Esophagus mucosa (tissue), 1 donor: ENCODE results near the gene SLC25A30. TPM values are rescaled to one million over a fixed set of nuclear protein-coding genes. Genes with fewer than 3 reads are reported as not detected.
A peak's percentile ranks its signal among the peaks of the same experiment; 100 is the strongest.
"Not testable (repeated sequence)": the region's sequence is repeated elsewhere in the genome, so short reads cannot be mapped to it uniquely, and the experiment has no call there.

Source experiments
- ATAC-seq: fragments of 200-7000 bp; cut with Tn5 transposase; one replicate; pipeline ENCODE4 v1.9.1; 2020
- total RNA-seq: library from RNA; stranded (reverse); gene quantifications from one replicate; pipeline ENCODE4 v1.2.4, GENCODE V29; 2023
- donor health status: DM: yes; HTN: yes; CAD: no.

SLC25A30 gene
- total RNA-seq, 1 donor from 2014 or later = 7.3 TPM

- not testable (repeated sequence) for ATAC-seq
Measured at GRCh38 chr13:45426056-45426841, 8.1 kb upstream of the SLC25A30 start.

GRCh38 chr13:45422731-45423292 lies 4.6 kb upstream of the SLC25A30 start:
- ATAC-seq = no peak

DNA sequence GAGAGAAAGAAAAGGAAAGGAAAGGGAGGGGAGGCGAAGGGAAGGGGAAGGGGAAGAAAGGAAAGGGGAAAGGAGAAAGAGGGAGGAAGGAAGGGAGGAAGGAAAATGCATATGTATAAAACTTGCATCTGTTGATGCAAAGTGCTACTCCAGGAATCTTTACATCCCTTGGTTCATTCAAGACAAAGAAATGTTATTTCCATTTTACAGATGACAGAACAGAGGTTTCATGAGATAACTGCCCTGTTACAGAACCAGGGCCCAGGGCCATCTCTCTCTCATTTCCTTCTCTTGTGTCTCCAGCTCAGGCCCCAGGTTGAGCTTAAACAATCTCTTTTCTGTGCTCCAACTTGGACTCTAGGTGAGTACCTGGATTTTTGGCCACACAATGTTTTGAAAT lies 1.8 kb upstream of the SLC25A30 start:
- ATAC-seq = no peak

- ATAC-seq = not testable (repeated sequence)
Measured at GRCh38 chr13:45419389-45419788, 1.2 kb upstream of the SLC25A30 start.

DNA sequence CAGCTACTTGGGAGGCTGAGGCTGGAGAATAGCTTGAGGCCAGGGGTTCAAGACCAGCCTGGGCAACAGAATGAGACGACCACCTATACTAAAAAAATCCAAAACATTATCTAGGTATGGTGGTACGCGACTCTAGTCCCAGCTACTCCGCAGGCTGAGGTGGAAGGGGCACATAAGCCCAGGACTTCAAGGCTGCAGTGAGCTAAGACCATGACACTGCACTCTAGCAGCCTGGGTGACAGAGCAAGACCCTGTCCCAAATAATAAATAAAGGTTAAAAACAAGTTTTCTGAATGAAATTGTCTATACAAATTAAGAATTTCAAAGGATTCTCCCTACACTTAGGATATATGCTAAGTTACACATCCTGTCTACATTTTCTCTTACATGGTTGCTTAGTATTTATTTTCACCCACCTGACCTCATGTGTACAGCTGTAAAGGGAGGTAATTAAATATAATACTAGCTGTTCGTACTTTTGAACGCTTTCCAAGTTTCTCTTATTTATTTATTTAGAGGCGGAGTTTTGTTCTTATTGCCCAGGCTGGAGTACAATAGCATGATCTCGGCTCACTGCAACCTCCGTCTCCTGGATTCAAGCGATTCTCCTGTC lies 1.6 kb downstream of the SLC25A30 start:
- no peak for ATAC-seq

DNA sequence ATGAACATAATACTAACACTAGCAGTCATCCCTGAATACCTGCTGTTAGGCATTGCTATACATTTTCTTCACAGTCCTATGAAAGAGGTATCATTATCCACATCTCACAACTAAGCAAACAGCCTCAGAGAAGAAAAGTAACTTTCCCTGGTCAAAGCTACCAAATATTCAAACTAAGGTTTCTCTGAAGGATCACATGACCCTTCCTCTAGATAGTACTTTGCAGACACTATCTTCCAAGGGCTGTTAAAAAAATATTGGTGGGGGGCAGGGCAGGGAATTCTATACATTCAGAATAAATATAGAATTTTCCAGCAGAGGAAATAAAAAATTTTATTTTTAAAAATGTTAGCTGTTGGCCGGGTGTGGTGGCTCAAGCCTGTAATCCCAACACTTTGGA lies 3.1 kb downstream of the SLC25A30 start:
- no peak for ATAC-seq

GRCh38 chr13:45413826-45414307 lies 4.3 kb downstream of the SLC25A30 start:
- no peak for ATAC-seq

DNA sequence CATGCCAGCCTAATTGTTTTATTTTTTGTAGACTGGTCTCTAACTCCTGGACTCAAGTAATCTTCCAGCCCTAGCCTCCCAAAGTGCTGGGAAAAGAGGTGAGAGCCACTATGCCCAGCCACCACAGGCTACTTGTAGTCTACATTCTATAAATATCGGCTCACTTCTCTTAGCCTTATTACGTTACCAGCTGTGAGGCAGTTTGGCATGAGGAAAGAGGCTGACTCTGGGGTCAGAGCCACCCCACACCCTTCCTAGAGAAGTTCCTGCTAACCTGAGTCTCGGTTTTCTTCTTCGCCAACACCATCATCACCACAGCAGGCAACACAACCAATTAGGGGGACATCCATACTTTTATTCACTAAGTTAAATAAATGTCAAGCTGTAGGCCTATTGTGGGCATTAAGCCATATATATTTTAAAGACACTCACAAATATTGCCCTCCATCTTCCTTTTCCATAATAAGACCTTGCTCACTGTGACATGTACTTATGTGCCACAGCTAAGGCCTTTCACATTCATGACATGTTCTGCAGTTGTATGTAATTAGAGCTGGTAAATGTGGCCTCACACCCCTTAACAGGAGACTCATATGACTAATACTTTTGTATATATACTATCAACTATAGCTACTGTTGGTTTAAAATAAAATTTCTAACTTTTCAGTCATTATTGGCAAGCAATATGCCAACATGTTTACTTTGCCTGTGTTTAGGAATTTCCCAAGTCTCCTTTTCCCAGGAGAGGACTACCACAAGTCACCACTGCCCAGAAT lies 5.7 kb downstream of the SLC25A30 start:
- peak; percentile 9 for ATAC-seq

DNA sequence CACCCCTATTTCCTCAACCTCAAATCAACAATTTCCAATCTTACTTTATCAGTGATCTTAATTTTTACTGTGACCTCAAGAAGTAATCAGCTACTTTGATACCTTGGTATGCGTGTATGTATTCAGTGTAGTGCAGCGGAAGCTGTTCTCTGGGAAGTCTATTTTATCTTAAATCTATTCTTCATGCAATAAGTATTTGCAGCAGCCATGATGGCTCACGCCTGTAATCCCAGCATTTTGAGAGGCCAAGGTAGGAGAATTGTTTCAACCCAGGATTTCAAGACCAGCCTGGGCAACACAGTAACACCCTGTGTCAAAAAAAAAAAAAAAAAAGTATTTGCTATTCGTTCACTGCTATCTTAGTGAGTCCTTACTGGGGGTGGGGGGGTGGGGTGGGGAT lies 6.5 kb downstream of the SLC25A30 start:
- no peak for ATAC-seq

DNA sequence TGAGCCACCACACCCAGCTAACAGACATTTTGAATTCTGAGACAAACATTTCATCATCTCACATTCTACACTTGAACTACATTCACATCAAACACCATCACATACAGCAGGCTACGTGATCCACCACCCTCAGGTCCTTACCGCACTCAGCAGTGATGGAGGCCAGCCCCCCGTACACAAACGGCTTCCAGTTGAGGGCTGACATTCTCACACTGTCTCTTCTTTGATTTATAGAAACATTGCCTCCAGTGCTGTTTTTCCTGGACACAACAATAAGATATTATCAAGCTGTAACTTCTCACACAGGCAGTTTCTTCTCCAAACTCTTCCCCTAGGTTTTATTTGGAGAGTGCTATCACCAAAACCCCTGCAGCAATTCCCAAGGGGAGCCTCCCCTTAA lies 7.0 kb downstream of the SLC25A30 start:
- no peak for ATAC-seq

GRCh38 chr13:45410466-45410865 lies 7.7 kb downstream of the SLC25A30 start:
- ATAC-seq = no peak

DNA sequence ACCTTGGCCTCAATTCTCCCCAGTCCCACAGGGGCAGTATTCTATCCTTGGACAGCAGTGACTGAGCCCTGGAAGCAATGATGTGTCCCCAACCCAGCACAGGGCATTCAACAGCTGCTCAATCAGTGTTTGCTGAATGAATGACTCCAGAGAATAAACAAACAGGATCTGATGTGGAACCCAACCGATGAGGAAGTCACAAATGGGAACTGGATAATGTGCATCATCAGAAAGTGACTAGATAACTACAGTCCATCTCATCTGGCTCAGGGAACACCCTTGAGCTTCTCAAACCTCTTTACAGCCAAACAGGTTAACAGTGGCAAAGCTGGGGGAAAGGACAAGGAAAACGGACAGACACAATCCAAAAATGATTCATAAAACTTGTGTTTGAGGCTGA lies 8.2 kb downstream of the SLC25A30 start:
- no peak for ATAC-seq

- ATAC-seq = no peak
Measured at GRCh38 chr13:45406421-45406820, 11.8 kb downstream of the SLC25A30 start.

- no peak for ATAC-seq
Measured at GRCh38 chr13:45403081-45403480, 15.1 kb downstream of the SLC25A30 start.

- no peak for ATAC-seq
Measured at GRCh38 chr13:45402641-45403040, 15.5 kb downstream of the SLC25A30 start.

DNA sequence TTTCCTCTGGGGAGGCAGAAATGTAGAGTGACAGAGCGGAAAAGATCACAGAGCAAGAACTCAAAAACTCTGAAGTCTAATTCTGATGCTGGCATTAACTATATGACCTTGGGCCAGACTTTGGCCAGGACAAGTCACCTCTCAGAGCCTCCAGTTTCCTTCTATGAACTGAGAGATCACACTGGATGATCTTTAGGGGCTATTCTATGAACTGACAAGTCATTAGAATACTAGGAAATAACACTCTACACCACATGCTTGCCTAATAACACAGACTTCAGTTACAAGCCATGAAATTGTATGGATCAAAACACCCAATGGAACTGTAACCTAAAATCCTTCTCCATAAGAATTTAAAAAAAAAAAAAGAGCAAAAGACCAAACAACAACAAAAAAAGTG lies 16.9 kb downstream of the SLC25A30 start:
- no peak for ATAC-seq

DNA sequence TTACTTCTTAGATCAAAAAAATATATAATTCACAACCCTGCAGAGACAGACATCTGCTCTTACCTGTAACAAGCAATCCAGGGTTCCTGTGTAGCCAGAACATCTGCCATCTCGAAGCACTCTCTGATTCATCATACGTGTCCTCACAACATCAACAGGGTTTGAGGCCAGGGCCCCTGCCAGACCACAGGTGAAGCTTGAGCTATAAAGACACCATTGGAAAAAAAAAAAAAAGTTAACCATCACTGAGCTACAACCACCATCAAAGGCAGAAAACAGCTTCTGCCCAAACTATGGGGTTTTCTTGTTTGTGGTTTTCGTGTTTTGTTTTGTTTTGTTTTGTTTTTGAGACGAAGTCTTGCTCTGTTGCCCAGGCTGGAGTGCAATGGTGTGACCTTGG lies 19.3 kb downstream of the SLC25A30 start:
- no peak for ATAC-seq

- ATAC-seq = no peak
Measured at GRCh38 chr13:45396533-45397095, 21.6 kb downstream of the SLC25A30 start.

DNA sequence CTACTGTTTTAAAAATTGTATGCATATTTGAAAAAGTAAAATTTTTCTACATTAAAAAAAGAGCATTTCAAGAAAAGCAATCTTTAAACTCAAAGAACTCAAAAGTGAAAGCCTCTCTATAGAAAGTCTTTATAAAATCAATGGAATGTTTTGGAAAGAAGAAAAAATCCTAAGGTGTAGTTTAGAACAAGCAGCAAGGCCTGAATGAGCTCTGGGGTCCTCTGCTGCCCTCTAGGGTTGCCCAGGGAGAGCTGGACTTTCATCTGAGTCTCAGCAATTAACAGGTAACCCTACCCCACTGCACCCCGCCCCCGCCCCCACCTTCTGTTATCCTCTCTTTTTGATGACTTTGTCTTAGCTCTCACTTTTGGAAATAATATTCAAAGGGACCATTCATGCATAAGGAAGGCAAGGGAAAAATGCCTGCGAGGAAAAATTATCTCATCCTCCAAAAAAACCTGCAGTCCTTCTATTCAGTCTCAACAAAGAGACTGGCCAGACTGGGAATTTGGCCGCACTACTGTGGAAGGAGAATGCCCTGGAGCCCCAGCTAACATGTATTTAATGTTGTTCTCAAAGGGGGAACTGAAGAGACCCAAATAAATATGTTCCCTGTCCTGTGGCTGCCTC lies 24.1 kb downstream of the SLC25A30 start:
- ATAC-seq = peak; percentile 60

- ATAC-seq = no peak
Measured at GRCh38 chr13:45392811-45393210, 25.4 kb downstream of the SLC25A30 start.

DNA sequence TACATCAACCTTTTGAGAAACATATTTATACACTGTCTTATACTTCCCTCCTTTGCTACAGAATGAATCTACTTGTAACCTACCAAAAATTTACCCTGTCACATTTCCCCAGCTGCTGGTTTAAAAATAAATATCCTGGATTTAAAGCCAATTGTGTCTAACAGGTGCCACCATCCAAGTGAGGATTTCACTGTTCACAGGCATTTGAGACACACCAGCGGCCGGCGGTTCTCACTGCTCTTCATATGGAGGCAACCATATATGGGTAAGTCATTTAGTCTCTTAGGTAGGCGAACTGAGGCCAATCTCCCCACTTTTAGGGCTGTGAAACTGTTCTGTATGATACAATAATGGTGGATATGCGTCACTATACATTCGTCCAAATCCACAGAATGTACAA lies 26.2 kb downstream of the SLC25A30 start:
- ATAC-seq = no peak

- not testable (repeated sequence) for ATAC-seq
Measured at GRCh38 chr13:45391128-45391527, 27.0 kb downstream of the SLC25A30 start.
